ENCODE results near the gene PEX11A.

The PEX11A gene

DNA sequence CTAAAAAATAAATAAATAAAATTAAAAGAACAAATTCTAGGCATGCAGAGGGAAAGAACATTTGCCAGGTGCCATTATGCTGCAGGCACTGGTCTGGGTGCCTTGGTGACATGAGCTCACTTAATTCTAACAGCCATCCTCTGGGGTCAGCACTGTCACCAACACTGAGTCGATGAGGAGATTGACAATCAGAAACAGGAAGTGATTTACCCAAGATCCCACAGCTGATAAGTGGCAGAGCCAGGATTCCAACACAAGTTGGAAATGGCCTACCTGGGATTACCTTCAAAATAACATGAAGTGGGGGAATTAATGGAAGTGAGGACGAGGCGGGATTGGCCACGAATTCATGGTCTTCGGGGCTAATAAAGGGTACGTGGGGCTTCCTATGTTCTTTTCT is 14.9 kb downstream of the PEX11A start:
- DNase-seq (ENCODE audit: low read depth in 2 of 2): no peak

DNA sequence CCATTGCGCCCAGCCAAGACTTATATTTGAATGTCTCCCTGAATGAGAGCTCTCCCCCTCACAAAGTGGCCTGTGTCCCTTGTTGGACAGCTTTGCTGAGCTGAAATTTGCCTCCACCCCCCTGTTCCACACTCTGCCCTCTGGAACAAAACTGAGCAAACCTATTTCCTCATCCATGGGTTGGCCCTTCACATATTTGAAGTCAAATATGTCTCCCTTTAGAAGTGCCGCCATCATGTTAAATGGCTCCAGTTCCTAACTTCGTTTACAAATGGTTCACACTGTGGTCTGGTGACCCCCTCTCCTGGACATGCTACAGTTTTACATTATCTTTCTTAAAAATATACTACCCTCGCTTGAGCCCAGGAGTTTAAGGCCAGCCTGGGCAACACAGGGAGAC is 16.0 kb downstream of the PEX11A start:
- no peak for DNase-seq (ENCODE audit: low read depth in 2 of 2)

- no peak for DNase-seq (ENCODE audit: low read depth in 2 of 2)
These were observed 17.4 kb downstream of the PEX11A start for GRCh38 chr15:89673165-89673512.

DNA sequence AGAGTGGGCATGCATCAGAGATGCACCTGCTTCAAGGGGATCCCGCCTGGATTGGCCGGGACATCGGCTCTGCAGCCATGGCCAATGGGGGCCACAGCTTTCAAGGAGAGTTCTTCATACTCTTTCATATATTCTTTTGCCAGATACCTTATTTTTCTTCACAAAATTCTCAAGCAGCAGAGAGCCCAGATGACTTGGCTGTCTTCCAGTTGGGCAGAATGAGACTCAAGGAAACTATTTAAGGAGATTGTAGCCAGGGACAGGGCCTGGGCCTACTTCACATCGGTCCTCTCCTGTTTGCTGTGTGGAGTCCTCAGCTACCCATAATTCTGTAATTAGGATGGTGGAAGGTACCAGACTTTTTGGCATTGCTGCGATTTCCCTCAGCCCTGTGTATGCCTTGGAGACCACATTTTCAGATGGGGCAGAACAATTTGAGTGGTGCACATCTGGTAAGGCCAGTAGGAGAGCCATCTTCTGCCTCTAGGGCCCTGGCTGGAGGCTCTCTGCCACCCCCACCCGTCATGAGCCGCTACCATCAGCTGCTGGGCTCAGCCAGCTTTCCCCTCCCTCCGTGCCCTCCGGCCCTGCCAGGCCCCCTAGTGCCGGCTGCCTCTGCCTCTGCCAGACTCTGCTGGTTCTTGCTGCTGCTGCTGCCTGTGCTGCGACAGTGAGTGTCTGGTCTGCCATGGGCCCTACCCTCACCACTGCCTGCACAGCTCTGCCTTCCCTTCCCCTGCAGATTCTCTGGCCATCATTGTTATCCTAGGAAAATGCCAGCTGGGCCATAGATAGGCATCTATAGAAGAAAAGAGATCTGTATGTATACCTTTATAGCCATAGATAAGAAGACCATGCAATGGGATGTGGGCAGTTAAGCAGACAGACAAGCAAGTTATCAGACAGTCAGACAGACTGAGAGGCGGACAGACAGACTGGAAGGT is 18.1 kb downstream of the PEX11A start:
- DNase-seq (ENCODE audit: low read depth in 2 of 2): no peak

- DNase-seq (ENCODE audit: low read depth in 2 of 2): no peak
These were observed 18.9 kb downstream of the PEX11A start for GRCh38 chr15:89671687-89672086.

GRCh38 chr15:89670971-89671560 is 19.5 kb downstream of the PEX11A start:
- DNase-seq (ENCODE audit: low read depth in 2 of 2): no peak

DNA sequence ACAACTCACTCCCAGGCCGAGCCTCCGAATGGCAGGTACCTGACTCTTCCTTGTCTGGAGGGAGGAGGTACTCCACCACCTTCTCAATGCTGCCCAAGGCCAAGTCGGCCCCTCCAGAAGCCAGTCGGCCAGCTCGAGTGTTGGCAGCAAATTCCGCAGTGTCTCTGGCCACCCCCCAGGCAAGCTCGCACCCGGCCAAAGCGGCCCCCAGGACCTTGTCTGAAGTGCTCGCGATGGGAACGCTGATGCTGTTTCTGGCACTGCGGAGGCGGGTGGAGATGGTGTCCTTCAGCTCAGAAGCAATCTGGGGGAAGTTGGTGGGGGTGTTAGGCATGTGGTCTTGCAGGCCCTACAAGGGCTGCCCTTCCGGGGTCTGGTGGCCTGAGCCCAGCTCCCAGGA is 20.6 kb downstream of the PEX11A start:
- DNase-seq (ENCODE audit: low read depth in 2 of 2): no peak

GRCh38 chr15:89669309-89669865 is 21.2 kb downstream of the PEX11A start:
- DNase-seq (ENCODE audit: low read depth in 2 of 2): no peak

DNA sequence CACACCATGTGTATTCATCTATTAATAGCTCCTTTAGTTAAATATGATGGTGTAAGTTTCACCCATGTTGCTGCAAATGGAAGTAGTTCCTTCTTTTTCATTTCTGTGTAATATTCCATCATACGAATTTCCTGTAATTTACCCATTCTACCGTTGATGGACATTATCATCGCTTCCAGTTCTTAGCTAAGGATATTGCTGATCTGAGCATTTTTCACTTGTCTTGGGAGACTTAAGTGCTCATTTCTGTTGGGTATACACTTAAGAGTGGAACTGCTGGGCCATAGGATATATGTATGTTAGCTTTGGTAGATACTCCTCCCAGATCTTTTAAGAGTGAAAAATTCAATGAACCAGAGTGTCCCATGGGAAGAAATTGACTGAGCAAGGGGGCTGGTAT is 22.4 kb downstream of the PEX11A start:
- no peak for DNase-seq (ENCODE audit: low read depth in 2 of 2)

GRCh38 chr15:89667706-89667960 is 22.9 kb downstream of the PEX11A start:
- DNase-seq (ENCODE audit: low read depth in 2 of 2): no peak

DNA sequence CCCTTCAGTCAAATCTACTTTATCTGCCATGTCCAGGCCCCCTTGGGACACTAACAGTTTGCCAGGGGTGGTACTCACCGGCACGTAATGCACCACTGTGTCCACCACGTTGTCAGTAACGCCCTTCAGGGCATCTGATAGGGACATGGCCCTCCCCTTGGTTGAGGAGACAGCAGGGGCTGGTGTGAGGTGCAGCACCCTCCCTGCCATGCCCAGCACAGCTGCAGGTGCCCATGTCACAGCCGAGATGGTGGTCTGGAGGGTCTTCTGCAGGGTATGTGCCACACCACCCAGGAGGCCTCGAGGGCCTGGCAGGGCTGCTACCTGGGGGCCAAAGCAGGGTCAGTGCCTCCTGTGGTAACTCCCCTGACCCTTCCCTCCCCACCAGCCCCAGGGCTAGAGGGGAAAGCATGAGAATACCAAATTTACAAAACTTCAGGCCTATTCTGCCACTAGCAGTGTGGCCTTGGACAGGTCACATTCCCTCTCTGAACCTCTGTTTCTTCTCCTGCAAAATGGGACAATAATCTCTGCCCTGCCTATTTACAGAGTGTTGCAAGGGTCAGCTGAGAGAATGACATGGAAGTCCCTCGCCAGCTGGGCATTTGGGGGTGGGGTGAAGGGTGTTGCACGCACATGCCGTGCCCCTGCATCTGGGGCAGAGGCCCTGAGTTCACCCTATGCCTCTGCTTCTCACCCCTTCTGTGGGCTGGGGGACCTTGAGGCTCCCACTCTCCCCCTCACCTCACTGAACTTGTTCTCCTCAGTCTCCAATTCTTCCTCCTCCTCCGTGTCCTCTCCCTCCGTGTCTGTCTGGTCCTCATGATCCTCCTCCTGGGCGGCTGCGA is 23.5 kb downstream of the PEX11A start:
- no peak for DNase-seq (ENCODE audit: low read depth in 2 of 2)

DNA sequence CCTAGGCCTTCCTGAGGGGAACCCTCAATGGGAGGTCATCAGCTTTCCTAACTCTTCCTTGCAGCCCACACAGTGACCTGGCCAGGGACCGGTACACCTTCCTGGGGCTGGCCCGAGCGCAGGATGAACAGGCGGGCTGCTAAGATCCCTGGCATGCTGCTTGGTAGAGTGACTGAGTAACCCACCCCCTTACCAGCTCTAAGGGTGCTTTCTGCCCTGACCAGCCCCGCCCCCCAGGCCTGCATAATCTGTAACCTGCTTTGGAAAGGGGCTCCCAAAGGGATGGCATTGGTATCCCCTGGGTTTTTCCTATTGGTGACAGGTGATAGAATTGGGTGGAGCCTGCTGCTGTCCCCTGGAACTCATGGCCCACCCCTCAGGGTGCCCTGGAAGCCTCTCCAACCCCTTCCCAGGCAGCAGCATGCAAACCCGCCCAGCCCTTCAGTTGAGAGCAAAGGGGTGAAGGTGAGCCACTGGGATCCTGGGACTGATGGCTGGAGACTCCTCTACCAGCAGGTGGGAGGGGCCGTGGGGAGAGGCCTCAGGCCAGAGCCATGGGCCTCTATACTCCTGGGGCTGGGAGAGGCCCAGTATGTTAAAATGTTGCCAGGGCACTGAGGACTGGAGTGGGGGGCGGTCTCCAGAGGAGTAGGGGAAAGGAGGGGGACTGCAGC is 24.2 kb downstream of the PEX11A start:
- no peak for DNase-seq (ENCODE audit: low read depth in 2 of 2)

GRCh38 chr15:89665449-89666181 is 24.9 kb downstream of the PEX11A start:
- DNase-seq (ENCODE audit: low read depth in 2 of 2): no peak

DNA sequence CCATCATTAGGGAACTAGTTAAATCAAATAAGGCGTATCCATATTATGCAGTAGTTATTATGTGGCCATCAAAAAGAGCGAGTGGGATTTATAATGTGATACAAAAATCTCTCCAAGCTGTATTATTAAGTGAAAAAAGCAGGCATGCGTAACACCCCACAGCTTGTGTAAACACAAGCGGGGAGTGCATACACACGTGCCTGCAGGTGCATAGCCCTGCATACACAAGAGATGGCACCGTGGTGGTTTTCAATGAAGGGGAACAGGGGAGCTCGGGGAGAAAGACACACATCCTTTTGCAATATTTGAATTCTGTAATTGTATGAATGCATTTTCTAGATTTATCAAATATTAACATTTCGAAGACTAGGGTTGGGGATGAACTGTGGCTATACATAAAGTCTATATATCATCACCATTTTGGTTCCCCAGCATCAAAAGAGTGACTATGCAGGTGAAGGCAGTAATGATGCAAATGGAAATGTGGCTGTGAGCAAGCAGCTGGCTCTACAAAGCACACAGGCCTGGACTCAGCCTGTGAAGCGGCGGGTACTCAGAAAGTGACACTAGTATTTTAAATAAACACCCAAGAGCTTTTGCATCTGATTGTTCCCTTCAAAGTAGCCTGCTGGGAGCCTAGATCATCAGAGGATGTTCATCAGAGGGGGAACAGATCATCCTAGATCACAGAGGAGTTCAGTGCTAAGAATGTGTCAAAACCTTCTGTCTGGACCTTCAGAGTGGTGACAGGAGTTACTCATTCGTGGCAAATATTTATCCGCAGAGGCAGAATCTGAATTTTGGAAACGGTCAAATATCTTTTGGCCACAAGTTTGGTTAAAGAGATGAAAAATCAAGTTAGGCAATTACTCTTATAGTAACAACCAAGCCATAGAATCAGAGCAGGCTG is 25.9 kb downstream of the PEX11A start:
- DNase-seq (ENCODE audit: low read depth in 2 of 2): no peak

- DNase-seq (ENCODE audit: low read depth in 2 of 2): no peak
These were observed 27.5 kb downstream of the PEX11A start for GRCh38 chr15:89662893-89663626.

- no peak for DNase-seq (ENCODE audit: low read depth in 2 of 2)
These were observed 30.0 kb downstream of the PEX11A start for GRCh38 chr15:89660556-89660955.

- no peak for DNase-seq (ENCODE audit: low read depth in 2 of 2)
These were observed 31.3 kb downstream of the PEX11A start for GRCh38 chr15:89659295-89659694.

DNA sequence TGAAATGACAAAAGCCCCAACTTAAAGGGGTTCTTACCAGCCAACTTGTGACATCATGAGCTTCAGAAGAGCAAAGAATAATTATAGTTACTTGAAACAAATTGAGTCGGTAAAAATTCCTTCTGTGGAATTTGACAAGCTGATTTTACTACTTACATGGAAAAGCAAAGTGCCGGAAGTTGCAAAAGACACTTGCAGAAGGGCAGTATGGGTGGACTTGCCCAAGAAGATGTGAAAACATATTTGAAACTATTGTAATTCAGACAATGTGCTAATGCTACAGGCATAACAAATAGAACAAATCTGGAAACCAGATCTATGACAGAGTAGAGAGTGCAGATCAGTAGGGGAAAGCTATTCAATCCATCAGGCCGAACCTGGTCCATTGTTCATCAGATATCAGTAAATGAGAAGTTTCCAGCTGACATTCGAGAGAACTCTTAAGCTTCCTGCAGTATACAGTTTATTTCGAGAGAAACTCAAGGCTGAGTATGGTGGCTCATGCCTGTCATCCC is 32.8 kb downstream of the PEX11A start:
- no peak for DNase-seq (ENCODE audit: low read depth in 2 of 2)

DNA sequence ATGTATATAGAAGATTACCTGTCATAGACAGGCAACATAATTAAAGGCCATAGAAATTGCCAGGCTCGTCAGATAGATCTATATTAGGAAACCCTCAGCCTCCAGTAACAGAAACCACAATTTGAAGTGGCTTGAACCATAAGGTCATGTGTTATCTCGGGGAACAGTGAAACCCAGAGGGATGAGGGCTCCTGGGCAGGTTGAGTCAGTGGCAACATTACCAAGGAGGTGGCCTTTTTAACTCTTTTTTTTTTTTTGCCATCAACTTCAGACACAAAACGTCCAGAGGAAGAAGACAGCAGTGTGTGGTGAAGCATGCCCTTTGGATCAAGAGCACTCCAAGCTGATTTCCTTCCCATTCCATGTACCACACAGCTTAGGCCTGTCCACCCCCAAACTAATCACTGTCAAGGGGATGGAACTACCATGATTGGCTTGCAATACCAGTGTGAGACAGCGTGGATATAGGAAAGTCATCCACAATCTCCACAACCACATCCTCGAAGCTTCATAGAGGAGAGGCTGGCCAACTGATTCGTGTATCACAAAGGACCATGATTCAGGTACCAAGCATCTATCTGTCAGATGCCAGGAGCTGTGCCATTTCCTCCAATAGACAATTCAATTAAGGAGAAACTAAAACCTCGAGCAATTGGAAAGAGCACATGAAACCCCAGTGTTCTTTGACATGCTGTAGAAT is 34.3 kb downstream of the PEX11A start:
- DNase-seq (ENCODE audit: low read depth in 2 of 2): no peak
